ENCODE measurements around the gene ABTB2.

ABTB2 gene

DNA sequence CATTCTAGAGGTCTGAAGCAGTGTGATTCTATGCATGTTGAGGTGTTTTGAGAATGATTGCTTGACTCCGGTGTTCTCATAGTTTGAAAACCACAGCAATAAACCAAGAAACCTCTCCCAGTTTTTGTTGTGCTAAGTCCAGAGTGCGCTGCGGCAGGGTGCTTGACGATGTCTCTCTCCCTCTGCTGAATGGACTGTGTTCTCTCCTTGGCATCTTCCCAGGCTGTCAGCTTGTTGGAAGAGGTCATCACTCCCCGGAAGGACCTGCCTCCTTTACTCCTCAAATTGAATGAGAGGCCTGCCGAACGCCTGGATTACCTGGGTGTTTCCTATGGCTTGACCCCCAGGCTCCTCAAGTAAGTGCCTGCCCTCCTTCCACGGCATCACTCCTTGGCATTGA lies 221.4 kb downstream of the ABTB2 start:
- no peak for DNase-seq

GRCh38 chr11:34135439-34135838 lies 222.4 kb downstream of the ABTB2 start:
- no peak for DNase-seq
- TF ChIP-seq POLR2A (IDR thresholded peaks at IDR 0.05; ENCODE audit: low read length), result no peak
- TF ChIP-seq GATA1 (IDR thresholded peaks at IDR 0.05; ENCODE audit: low read depth, low read length), result no peak

More for the DNA sequence above, 221.4 kb downstream of the ABTB2 start:
- no peak for TF ChIP-seq GATA1 (IDR thresholded peaks at IDR 0.05; ENCODE audit: low read depth, low read length)
- TF ChIP-seq POLR2A (IDR thresholded peaks at IDR 0.05; ENCODE audit: low read length), result no peak

DNA sequence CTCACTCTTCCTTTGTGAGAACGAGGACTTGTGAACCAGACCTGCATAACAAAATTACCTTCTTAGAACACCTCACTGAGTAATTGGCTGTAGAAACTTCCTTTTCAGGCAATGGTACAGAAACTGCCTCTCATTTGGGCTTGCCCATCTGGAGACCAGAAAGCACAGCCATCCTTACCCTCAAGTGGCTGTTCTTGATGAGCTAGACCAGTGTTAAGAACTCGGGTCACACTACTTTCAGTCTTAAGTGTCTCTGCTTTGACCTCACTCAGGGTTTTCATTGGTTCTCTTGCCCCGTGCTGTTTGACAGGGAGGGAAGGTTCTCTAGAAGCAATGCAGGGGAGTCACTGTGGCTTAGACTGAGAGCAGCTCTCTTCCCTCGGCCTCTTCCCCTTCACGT lies 223.0 kb downstream of the ABTB2 start:
- TF ChIP-seq GATA1 (IDR thresholded peaks at IDR 0.05; ENCODE audit: low read depth, low read length) (no peak), POLR2A (IDR thresholded peaks at IDR 0.05; ENCODE audit: low read length) (no peak)
- no peak for DNase-seq

DNA sequence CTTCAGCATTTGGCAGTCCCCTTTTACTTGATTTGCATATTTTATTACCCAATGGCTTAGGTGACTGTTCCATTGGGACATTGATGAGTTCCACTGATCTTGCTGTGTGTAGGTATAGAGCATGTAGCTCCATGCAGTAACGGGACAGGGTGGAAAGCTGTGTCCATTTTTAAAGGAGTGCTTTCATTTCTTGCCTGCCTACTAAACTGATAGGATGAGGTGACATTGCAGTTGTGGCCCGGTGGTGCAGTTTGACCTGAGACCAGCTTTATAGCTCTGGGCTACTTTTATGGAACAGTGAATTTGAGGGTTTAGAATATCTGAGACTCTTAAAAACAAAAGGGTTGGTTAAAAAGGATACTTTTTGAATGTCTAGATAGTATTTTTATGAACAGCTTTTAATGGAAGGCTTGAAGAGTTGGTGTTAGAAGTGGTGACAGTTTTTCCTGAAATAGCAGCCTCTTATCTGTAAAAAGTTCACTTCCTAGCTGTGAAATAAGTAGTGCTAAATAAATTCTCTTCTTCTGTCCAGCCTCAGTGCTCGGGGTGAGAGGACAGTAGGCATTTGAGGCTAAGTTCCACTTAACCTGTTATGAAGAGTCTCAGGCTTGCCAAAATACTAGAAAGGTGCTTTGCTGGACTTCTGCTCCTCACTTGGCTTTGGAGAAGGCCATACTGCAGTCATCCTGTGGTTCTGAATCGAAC lies 225.4 kb downstream of the ABTB2 start:
- no peak for TF ChIP-seq POLR2A (IDR thresholded peaks at IDR 0.05; ENCODE audit: low read length)
- no peak for TF ChIP-seq GATA1 (IDR thresholded peaks at IDR 0.05; ENCODE audit: low read depth, low read length)
- DNase-seq, result no peak

DNA sequence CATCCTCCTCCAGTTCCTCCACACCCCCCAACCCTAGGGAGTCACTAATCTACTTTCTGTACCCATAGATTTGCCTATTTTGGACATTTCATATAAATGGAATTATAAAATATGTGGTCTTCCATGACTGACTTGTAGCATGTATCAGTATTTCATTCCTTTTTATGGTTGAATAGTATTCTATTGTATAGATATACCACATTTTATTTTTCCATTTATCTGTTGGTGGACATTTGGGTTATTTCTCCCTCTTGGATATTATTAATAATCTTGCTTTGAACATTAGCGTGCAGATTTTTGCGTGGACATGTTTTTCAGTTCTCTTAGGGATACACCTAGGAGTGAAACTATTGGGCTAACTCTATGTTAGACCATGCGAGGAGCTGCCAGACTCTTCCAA lies 229.0 kb downstream of the ABTB2 start:
- DNase-seq, result no peak
- no peak for TF ChIP-seq POLR2A (IDR thresholded peaks at IDR 0.05; ENCODE audit: low read length)
- TF ChIP-seq GATA1 (IDR thresholded peaks at IDR 0.05; ENCODE audit: low read depth, low read length), result no peak

- no peak for DNase-seq
- TF ChIP-seq GATA1 (IDR thresholded peaks at IDR 0.05; ENCODE audit: low read depth, low read length) (no peak), POLR2A (IDR thresholded peaks at IDR 0.05; ENCODE audit: low read length) (no peak)
Observed at GRCh38 chr11:34126959-34127848, 230.6 kb downstream of the ABTB2 start.

GRCh38 chr11:34124885-34125668 lies 232.7 kb downstream of the ABTB2 start:
- no peak for DNase-seq
- TF ChIP-seq GATA1 (IDR thresholded peaks at IDR 0.05; ENCODE audit: low read depth, low read length) (no peak), POLR2A (IDR thresholded peaks at IDR 0.05; ENCODE audit: low read length) (no peak)

DNA sequence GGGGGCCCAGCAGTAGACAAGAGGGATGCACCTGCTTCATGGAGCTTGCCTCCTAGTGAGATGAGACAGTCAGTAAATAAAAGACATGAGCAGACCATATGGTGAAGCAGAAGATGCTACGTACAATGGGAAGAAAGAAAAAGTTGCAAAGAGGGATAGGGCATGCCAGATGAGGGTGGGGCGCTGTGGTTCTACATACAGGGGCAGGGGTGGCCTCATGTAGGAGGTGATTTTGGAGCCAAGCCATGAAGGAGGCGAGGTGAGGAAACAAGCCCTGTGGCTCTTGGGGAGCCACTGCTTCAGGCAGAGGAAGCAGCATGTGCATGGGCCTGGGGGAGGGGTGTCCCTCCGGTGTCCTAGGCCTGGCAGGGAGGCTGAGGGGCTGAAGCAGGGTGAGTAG lies 237.2 kb downstream of the ABTB2 start:
- TF ChIP-seq POLR2A (IDR thresholded peaks at IDR 0.05; ENCODE audit: low read length) (no peak), GATA1 (IDR thresholded peaks at IDR 0.05; ENCODE audit: low read depth, low read length) (no peak)

GRCh38 chr11:34114471-34114870 lies 243.3 kb downstream of the ABTB2 start:
- TF ChIP-seq POLR2A (IDR thresholded peaks at IDR 0.05; ENCODE audit: low read length), result no peak
- no peak for TF ChIP-seq GATA1 (IDR thresholded peaks at IDR 0.05; ENCODE audit: low read depth, low read length)
- no peak for DNase-seq

More for the DNA sequence above, 237.2 kb downstream of the ABTB2 start:
- no peak for DNase-seq

DNA sequence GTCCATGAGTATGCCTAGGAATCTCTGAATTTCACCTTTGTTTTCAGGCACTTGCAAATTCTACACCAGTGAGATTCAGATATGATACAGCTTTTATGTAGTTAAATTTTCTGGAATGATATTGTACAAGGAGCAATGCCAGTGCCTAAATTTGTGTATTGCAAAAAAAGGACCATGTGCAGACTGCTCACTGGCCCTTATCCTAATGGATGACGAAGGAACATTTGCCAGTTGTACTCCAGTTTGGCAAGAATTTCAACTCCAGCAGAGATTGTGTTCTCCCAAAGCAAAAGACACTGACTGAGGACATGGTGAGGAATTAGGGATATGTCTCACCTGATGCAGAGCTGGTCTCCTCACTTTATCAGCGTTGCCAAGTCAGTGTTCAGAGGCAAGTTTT lies 243.8 kb downstream of the ABTB2 start:
- TF ChIP-seq GATA1 (IDR thresholded peaks at IDR 0.05; ENCODE audit: low read depth, low read length) (no peak), POLR2A (IDR thresholded peaks at IDR 0.05; ENCODE audit: low read length) (no peak)
- DNase-seq, result no peak

DNA sequence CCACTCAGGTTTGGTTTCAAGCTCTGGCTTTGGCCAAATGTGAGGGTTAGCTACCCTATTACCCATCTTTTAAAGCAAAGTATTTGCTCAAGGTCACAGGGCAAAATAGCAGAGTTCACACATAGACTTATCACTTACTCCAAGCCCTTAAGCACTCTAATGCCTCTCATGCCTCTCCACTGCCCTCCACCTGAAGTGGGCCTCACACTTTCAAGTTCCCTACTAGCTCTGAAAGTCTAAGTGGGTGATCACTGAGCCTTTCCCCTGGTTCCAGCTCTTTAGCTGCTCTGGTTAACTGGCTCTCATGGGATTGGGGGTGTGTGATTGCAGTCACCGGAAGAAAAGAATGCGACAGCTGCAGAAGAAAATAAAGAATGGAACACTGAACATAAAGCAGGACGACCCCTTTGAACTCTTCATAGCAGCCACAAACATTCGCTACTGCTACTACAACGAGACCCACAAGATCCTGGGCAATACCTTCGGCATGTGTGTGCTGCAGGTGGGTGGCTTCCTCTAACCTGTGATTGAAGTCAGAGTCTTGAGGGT lies 246.0 kb downstream of the ABTB2 start:
- TF ChIP-seq GATA1 (IDR thresholded peaks at IDR 0.05; ENCODE audit: low read depth, low read length) (no peak), POLR2A (IDR thresholded peaks at IDR 0.05; ENCODE audit: low read length) (no peak)
- DNase-seq, result no peak

DNA sequence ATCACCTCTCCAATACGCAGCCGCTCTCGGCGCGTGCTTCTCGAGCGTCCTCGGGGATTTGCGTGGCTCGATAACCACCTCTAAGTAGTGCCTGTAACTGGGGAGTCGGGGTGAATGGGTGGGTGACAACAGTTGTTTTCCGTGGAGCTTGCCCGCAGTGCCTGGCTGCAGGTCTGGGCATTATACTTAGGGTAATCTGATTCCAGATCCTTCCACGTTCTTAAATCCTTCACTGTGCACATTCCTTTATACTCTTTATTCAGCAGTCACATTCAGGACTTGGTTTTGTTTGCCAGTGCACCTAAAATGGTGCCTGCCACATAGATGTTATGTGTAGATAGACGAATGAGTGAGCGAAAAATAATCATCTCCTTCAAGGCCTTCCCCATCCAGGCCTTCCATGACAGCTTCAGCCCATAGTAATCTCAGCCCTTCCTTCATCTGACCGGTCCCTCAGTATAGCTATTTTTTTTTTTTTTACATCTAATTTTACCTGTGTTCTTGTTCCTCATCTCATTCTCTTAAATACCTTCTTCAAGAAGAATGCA lies 251.8 kb downstream of the ABTB2 start:
- TF ChIP-seq GATA1 (IDR thresholded peaks at IDR 0.05; ENCODE audit: low read depth, low read length) (no peak), POLR2A (IDR thresholded peaks at IDR 0.05; ENCODE audit: low read length) (no peak)
- peak; percentile 78 to 83 for DNase-seq
